Measurements from ENCODE around the gene RHBG.
"Not testable (repeated sequence)": the region's sequence is repeated elsewhere in the genome, so short reads cannot be mapped to it uniquely, and the experiment has no call there.

The RHBG gene, protein sequence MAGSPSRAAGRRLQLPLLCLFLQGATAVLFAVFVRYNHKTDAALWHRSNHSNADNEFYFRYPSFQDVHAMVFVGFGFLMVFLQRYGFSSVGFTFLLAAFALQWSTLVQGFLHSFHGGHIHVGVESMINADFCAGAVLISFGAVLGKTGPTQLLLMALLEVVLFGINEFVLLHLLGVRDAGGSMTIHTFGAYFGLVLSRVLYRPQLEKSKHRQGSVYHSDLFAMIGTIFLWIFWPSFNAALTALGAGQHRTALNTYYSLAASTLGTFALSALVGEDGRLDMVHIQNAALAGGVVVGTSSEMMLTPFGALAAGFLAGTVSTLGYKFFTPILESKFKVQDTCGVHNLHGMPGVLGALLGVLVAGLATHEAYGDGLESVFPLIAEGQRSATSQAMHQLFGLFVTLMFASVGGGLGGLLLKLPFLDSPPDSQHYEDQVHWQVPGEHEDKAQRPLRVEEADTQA

DNA sequence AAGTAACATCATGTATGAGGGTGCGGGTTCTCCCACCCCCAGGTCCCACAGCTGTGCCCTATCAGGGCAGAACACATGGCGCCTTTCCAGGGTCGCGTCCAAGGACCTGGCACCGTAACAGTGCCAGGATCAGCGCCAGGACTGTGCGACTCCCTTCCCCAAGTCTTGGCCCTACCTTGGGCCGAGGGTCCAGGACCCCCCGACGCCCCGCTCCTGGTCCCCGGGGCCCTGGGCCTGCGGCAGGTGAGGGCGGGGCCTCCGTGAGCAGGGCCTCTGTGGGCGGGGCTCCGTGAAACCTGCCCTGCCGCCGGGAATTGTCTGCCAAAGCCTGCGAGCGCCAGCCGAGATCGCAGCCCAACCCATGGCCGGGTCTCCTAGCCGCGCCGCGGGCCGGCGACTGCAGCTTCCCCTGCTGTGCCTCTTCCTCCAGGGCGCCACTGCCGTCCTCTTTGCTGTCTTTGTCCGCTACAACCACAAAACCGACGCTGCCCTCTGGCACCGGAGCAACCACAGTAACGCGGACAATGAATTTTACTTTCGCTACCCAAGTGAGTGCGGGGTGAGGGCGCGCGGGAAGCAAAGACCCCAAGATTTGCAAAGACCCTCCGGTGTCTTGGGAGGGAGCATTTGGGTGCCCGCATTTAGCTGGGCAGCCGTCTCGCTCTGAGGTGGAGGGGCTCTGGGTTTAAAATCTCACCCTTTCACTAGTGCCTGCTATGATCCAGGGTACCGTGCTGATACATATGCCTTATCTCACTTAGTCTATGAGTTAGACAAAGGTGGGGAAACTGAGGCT is at the start of gene RHBG:
Gene RHBG, plus strand, starts transcription at position 323 of the 796 bp plus-strand sequence. Its CDS starts 39 bp downstream, at position 362.
- no peak for ATAC-seq
- TF ChIP-seq ZNF70 (CRISPR knock-in tag; IDR thresholded peaks at IDR 0.05) (no peak), PPARA (CRISPR knock-in tag; IDR thresholded peaks at IDR 0.05; ENCODE audit: borderline replicate concordance) (no peak), ESRRG (CRISPR knock-in tag; IDR thresholded peaks at IDR 0.05) (no peak), ZFP3 (CRISPR knock-in tag; IDR thresholded peaks at IDR 0.05) (no peak), OSR1 (CRISPR knock-in tag; IDR thresholded peaks at IDR 0.05) (no peak), ZC3H10 (CRISPR knock-in tag; IDR thresholded peaks at IDR 0.05) (no peak), RARB (CRISPR knock-in tag; IDR thresholded peaks at IDR 0.05) (no peak), BACH2 (CRISPR knock-in tag; IDR thresholded peaks at IDR 0.05; ENCODE audit: borderline replicate concordance) (no peak), ISL1 (CRISPR knock-in tag; IDR thresholded peaks at IDR 0.05) (no peak)
- TF ChIP-seq, protein P1, sequence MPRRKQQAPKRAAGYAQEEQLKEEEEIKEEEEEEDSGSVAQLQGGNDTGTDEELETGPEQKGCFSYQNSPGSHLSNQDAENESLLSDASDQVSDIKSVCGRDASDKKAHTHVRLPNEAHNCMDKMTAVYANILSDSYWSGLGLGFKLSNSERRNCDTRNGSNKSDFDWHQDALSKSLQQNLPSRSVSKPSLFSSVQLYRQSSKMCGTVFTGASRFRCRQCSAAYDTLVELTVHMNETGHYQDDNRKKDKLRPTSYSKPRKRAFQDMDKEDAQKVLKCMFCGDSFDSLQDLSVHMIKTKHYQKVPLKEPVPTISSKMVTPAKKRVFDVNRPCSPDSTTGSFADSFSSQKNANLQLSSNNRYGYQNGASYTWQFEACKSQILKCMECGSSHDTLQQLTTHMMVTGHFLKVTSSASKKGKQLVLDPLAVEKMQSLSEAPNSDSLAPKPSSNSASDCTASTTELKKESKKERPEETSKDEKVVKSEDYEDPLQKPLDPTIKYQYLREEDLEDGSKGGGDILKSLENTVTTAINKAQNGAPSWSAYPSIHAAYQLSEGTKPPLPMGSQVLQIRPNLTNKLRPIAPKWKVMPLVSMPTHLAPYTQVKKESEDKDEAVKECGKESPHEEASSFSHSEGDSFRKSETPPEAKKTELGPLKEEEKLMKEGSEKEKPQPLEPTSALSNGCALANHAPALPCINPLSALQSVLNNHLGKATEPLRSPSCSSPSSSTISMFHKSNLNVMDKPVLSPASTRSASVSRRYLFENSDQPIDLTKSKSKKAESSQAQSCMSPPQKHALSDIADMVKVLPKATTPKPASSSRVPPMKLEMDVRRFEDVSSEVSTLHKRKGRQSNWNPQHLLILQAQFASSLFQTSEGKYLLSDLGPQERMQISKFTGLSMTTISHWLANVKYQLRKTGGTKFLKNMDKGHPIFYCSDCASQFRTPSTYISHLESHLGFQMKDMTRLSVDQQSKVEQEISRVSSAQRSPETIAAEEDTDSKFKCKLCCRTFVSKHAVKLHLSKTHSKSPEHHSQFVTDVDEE (CRISPR knock-in tag; IDR thresholded peaks at IDR 0.05), result no peak
- TF ChIP-seq, protein P2, sequence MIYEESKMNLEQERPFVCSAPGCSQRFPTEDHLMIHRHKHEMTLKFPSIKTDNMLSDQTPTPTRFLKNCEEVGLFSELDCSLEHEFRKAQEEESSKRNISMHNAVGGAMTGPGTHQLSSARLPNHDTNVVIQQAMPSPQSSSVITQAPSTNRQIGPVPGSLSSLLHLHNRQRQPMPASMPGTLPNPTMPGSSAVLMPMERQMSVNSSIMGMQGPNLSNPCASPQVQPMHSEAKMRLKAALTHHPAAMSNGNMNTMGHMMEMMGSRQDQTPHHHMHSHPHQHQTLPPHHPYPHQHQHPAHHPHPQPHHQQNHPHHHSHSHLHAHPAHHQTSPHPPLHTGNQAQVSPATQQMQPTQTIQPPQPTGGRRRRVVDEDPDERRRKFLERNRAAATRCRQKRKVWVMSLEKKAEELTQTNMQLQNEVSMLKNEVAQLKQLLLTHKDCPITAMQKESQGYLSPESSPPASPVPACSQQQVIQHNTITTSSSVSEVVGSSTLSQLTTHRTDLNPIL (CRISPR knock-in tag; IDR thresholded peaks at IDR 0.05; ENCODE audit: low read depth), result no peak

DNA sequence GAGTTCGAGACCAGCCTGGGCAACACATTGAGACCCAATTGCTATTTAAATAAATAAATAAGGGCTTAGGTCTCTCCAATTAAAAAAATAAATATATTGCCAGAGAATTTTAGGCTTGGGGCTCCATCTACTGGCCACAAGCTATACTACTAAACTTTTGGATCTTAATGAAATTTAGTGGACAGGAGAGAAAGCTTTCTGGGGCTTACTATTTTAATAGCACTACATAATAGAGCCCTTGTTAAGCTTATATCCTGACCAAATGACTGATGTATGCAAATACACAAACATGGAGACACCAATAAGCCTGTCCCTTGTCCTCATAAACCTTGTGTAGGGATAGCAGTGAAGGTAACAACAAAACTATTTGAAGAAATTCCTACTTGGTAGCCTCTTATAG is 49.3 kb upstream of the RHBG start:
- peak; percentile 56 for ATAC-seq
- TF ChIP-seq OSR1 (CRISPR knock-in tag; IDR thresholded peaks at IDR 0.05) (no peak), BACH2 (CRISPR knock-in tag; IDR thresholded peaks at IDR 0.05; ENCODE audit: borderline replicate concordance) (no peak), ESRRG (CRISPR knock-in tag; IDR thresholded peaks at IDR 0.05) (no peak), ZFP30 (CRISPR knock-in tag; IDR thresholded peaks at IDR 0.05) (no peak), GLIS3 (CRISPR knock-in tag; IDR thresholded peaks at IDR 0.05) (no peak), SNAI2 (CRISPR knock-in tag; IDR thresholded peaks at IDR 0.05) (no peak)

DNA sequence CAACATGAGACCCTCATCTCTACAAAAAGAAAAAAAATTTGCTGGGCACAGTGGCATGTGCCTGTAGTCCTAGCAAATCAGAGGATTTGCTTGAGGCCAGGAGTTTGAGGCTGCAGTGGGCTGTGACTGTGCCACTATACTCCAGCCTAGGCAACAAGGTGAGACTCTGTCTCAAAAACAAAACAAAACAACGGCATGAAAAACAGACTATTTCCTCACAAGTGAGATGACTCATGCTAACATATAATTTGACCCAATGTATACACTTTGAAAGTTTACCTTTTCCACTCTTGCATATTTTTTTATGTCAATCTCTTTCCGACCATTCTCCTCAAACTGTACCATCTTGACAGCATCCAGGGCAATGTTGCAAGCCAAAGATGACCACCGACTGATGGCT is 48.5 kb upstream of the RHBG start:
- no peak for TF ChIP-seq ZFP30 (CRISPR knock-in tag; IDR thresholded peaks at IDR 0.05)
- no peak for TF ChIP-seq ESRRG (CRISPR knock-in tag; IDR thresholded peaks at IDR 0.05)
- TF ChIP-seq TCF4 (CRISPR knock-in tag; IDR thresholded peaks at IDR 0.05; ENCODE audit: borderline replicate concordance), result no peak
- TF ChIP-seq ARNTL (CRISPR knock-in tag; IDR thresholded peaks at IDR 0.05; ENCODE audit: borderline replicate concordance, low read depth), result no peak
- no peak for TF ChIP-seq ZNF8 (CRISPR knock-in tag; IDR thresholded peaks at IDR 0.05)
- TF ChIP-seq OSR1 (CRISPR knock-in tag; IDR thresholded peaks at IDR 0.05), result no peak
- no peak for TF ChIP-seq TOX (CRISPR knock-in tag; IDR thresholded peaks at IDR 0.05; ENCODE audit: borderline replicate concordance)
- ATAC-seq, result no peak

DNA sequence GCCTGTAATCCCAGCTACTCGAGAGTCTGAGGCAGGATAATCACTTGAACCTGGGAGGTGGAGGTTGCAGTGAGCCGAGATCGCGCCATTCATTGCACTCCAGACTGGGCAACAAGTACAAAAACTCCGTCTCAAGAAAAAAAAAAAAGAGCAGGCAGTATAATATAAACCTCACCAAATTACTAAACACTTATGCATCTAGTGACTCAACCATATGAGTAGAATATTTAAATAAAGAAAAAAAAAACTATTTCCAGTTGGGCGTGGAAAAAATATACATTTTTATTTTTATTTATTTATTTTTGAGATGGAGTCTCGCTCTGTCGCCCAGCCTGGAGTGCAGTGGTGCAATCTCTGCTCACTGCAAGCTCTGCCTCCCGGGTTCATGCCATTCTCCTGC is 45.8 kb upstream of the RHBG start:
- not testable (repeated sequence) for ATAC-seq

DNA sequence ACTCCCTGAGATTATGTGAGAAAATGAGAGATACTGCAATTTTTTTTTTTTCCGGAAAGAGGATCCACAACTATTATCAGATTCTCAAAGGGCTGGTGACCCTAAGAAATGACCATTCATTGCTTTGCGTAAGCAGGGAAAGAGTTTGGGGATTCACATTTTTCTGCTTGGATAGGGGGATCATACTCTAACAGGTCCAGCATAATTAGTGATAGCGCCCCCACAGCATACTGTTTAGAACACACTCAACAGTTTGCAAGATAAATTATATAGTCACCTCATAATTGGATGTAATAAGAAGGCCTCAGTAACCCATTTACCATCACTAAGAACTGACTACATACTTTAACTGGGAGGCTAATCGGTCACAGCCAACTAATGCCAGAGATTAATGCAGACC is 32.8 kb upstream of the RHBG start:
- no peak for ATAC-seq
- TF ChIP-seq ARNTL (CRISPR knock-in tag; IDR thresholded peaks at IDR 0.05; ENCODE audit: borderline replicate concordance, low read depth), result no peak
- TF ChIP-seq ISL1 (CRISPR knock-in tag; IDR thresholded peaks at IDR 0.05), result no peak
- no peak for TF ChIP-seq ZNF8 (CRISPR knock-in tag; IDR thresholded peaks at IDR 0.05)
- no peak for TF ChIP-seq GLIS3 (CRISPR knock-in tag; IDR thresholded peaks at IDR 0.05)
- no peak for TF ChIP-seq ZFP3 (CRISPR knock-in tag; IDR thresholded peaks at IDR 0.05)
- no peak for TF ChIP-seq TOX (CRISPR knock-in tag; IDR thresholded peaks at IDR 0.05; ENCODE audit: borderline replicate concordance)

Measured in SK-N-SH treated with all-trans-retinoic acid at 6 μM for 48 hours (cell line).